ENCODE measurements around the gene BOK. TPM values are rescaled to one million over a fixed set of nuclear protein-coding genes. Genes with fewer than 3 reads are reported as not detected.

BOK gene
- total RNA-seq, 2 donors from 2014 or later = 11.2 to 25.7 TPM

GRCh38 chr2:241576293-241576654, 17.7 kb downstream of the BOK start:
- no peak for TF ChIP-seq CTCF (IDR thresholded peaks at IDR 0.05)

GRCh38 chr2:241577413-241578122, 19.0 kb downstream of the BOK start:
- Histone ChIP-seq H3K9me3 (no peaks in the 10 kb centered on the region), H3K27ac (no peak overlapping the region), H3K4me1 (no peaks in the 10 kb centered on the region), H3K27me3 (no peaks in the 10 kb centered on the region), H3K4me3 (no peak overlapping the region), H3K36me3 (peaks cover 28% of the 10 kb centered on the region)
- TF ChIP-seq CTCF (IDR thresholded peaks at IDR 0.05) = no peak
- DNase-seq (ENCODE audit: low spot score) = no peak

More at GRCh38 chr2:241576293-241576654, 17.7 kb downstream of the BOK start:
- Histone ChIP-seq H3K27ac (no peak overlapping the region), H3K27me3 (no peaks in the 10 kb centered on the region), H3K36me3 (peaks cover 20% of the 10 kb centered on the region), H3K4me3 (no peak overlapping the region), H3K9me3 (no peaks in the 10 kb centered on the region), H3K4me1 (no peaks in the 10 kb centered on the region)
- DNase-seq (ENCODE audit: low spot score) = no peak

- TF ChIP-seq CTCF (IDR thresholded peaks at IDR 0.05) = no peak
- no peaks in the 10 kb centered on the region for H3K4me1 ChIP-seq
- H3K4me3 ChIP-seq = no peak overlapping the region
- DNase-seq (ENCODE audit: low spot score) = no peak
- H3K36me3 ChIP-seq = peaks cover 30% of the 10 kb centered on the region
- no peaks in the 10 kb centered on the region for H3K27me3 ChIP-seq
- no peak overlapping the region for H3K27ac ChIP-seq
- no peaks in the 10 kb centered on the region for H3K9me3 ChIP-seq
Measured at GRCh38 chr2:241579281-241579680, 20.7 kb downstream of the BOK start.

GRCh38 chr2:241582328-241582727, 23.8 kb downstream of the BOK start:
- no peak overlapping the region for H3K27ac ChIP-seq
- H3K4me3 ChIP-seq = no peak overlapping the region
- peaks cover 0 to 20% of the 10 kb centered on the region in 2 donors for H3K9me3 ChIP-seq
- H3K4me1 ChIP-seq = no peaks in the 10 kb centered on the region
- H3K27me3 ChIP-seq = no peaks in the 10 kb centered on the region
- DNase-seq (ENCODE audit: low spot score) = no peak
- H3K36me3 ChIP-seq = peaks cover 37% of the 10 kb centered on the region
- TF ChIP-seq CTCF (IDR thresholded peaks at IDR 0.05) = no peak

GRCh38 chr2:241582806-241583205, 24.3 kb downstream of the BOK start:
- no peak overlapping the region for H3K27ac ChIP-seq
- H3K9me3 ChIP-seq = peaks cover 0 to 25% of the 10 kb centered on the region in 2 donors
- TF ChIP-seq CTCF (IDR thresholded peaks at IDR 0.05) = no peak
- no peaks in the 10 kb centered on the region for H3K4me1 ChIP-seq
- no peaks in the 10 kb centered on the region for H3K27me3 ChIP-seq
- no peak overlapping the region for H3K4me3 ChIP-seq
- H3K36me3 ChIP-seq = peaks cover 41% of the 10 kb centered on the region
- no peak for DNase-seq (ENCODE audit: low spot score)

GRCh38 chr2:241584436-241584835, 25.9 kb downstream of the BOK start:
- Histone ChIP-seq H3K4me1 (no peaks in the 10 kb centered on the region), H3K36me3 (peaks cover 41% of the 10 kb centered on the region), H3K27me3 (no peaks in the 10 kb centered on the region), H3K9me3 (peaks cover 0 to 26% of the 10 kb centered on the region in 2 donors), H3K27ac (no peak overlapping the region), H3K4me3 (no peak overlapping the region)
- TF ChIP-seq CTCF (IDR thresholded peaks at IDR 0.05) = no peak
- DNase-seq (ENCODE audit: low spot score) = no peak

All from right atrium auricular region (tissue), 2 donors.